A673 (cell line): Measurements from ENCODE around the gene CNIH3. TPM values are rescaled to one million over a fixed set of nuclear protein-coding genes. Genes with fewer than 3 reads are reported as not detected.

ENCODE experiments used
- BruUV-seq: library from RNA; stranded (reverse); fragments of 400-500 nt; replicated peaks from 2 replicates; lab custom pipeline; 2021; lab: Mats Ljungman, UMichigan
- CTCF ChIA-PET: fragments of 300-600 bp; sonication (Branson Sonifier 250); formaldehyde crosslinking; loops from one replicate; lab custom pipeline; 2022; ENCODE audit warnings: antibody characterized with exemption; lab: Charles Lee
- POLR2A ChIA-PET: fragments of 300-600 bp; sonication (Branson Sonifier 250); formaldehyde crosslinking; loops from one replicate; lab custom pipeline; 2022; ENCODE audit warnings: antibody characterized with exemption; ENCODE audit not compliant: low non-redundant PET; lab: Charles Lee
- DNase-seq: peaks from one replicate; pipeline ENCODE4 v3.0.0-alpha.2; 2015; ENCODE audit warnings: low spot score
- H3K27ac ChIP-seq: fragments of 200-600 bp; sonication (generic); 2 replicates; pipeline ENCODE4 v1.5.1; 2016; ENCODE audit warnings: mixed run types, low read depth, mild to moderate bottlenecking, mixed read lengths, antibody characterized with exemption, low read length; ENCODE audit not compliant: poor library complexity, severe bottlenecking
- H3K27me3 ChIP-seq: fragments of 200-600 bp; sonication (generic); replicated peaks from 2 replicates; pipeline ENCODE4 v1.6.1; 2017; ENCODE audit warnings: mixed run types, low read depth, mild to moderate bottlenecking, mixed read lengths, antibody characterized with exemption, low read length; ENCODE audit not compliant: insufficient read depth, poor library complexity
- H3K36me3 ChIP-seq: fragments of 200-600 bp; sonication (generic); 2 replicates; pipeline ENCODE4 v1.6.1; 2016; ENCODE audit warnings: mixed run types, mild to moderate bottlenecking, mixed read lengths, antibody characterized with exemption, low read length; ENCODE audit not compliant: insufficient read depth, poor library complexity, severe bottlenecking
- H3K4me1 ChIP-seq: fragments of 200-600 bp; sonication (generic); 2 replicates; pipeline ENCODE4 v1.6.1; 2017; ENCODE audit warnings: mixed run types, mild to moderate bottlenecking, mixed read lengths, antibody characterized with exemption, low read length; ENCODE audit not compliant: insufficient read depth, poor library complexity, severe bottlenecking
- H3K4me3 ChIP-seq: fragments of 200-600 bp; sonication (generic); 2 replicates; pipeline ENCODE4 v1.5.1; 2016; ENCODE audit warnings: low read depth, mixed run types, mild to moderate bottlenecking, mixed read lengths, low read length; ENCODE audit not compliant: poor library complexity, severe bottlenecking
- H3K9me3 ChIP-seq: fragments of 200-600 bp; sonication (generic); 2 replicates; pipeline ENCODE4 v1.6.1; 2016; ENCODE audit warnings: mixed run types, low read depth, mild to moderate bottlenecking, mixed read lengths, antibody characterized with exemption, low read length; ENCODE audit not compliant: poor library complexity, severe bottlenecking
- CTCF ChIP-seq: fragments of 300-800, 200-600 bp; sonication (generic); conservative IDR thresholded peaks from 2 replicates; pipeline ENCODE4 v1.5.1; 2017; ENCODE audit warnings: low read depth, mild to moderate bottlenecking, antibody characterized with exemption, low read length, moderate library complexity, mixed read lengths
- EZH2 ChIP-seq: fragments of 200-600 bp; sonication (generic); IDR thresholded peaks from 2 replicates; pipeline ENCODE4 v1.6.1; 2017; ENCODE audit warnings: borderline replicate concordance, low read depth, mild to moderate bottlenecking, mixed read lengths, antibody characterized with exemption, low read length; ENCODE audit not compliant: poor library complexity, severe bottlenecking
- intact Hi-C: fragments of 100-400 bp; cut with micrococcal nuclease; formaldehyde crosslinking; loops from one replicate; pipeline ENCODE4 v1.10.0; 2022; ENCODE audit not compliant: unreplicated experiment
- total RNA-seq: library from RNA; stranded (reverse); gene quantifications from 2 replicates; pipeline ENCODE4 v1.2.3, GENCODE V29; 2021

The CNIH3 gene
- total RNA-seq, 1 experiment from 2014 or later, result 3.8 TPM

- no peak for DNase-seq
- CTCF ChIA-PET, result no interaction called here
- H3K4me1 ChIP-seq, result no peaks in the 10 kb centered on the region
- no peak overlapping the region for H3K4me3 ChIP-seq
- H3K27ac ChIP-seq, result no peak overlapping the region
- TF ChIP-seq EZH2 (no peak), CTCF (no peak)
- no peaks in the 10 kb centered on the region for H3K36me3 ChIP-seq
- no TSS peak for BruUV-seq
- intact Hi-C loops, result no loop called here
- no peaks in the 10 kb centered on the region for H3K9me3 ChIP-seq
- H3K27me3 ChIP-seq, result peaks cover 3% of the 10 kb centered on the region
- POLR2A ChIA-PET, result no interaction called here
Observed at GRCh38 chr1:224727351-224728289, 111.5 kb downstream of the CNIH3 start.

GRCh38 chr1:224730540-224730939 is 114.4 kb downstream of the CNIH3 start:
- intact Hi-C loops, result no loop called here
- ChIA-PET CTCF (no interaction called here), POLR2A (interaction anchor here (0.6 kb wide), 1 partner anchor 25 kb away, joined by 9 read pairs; no protein-coding TSS in a partner anchor)
- Histone ChIP-seq H3K9me3 (no peaks in the 10 kb centered on the region), H3K27ac (no peak overlapping the region), H3K4me3 (no peak overlapping the region), H3K36me3 (no peaks in the 10 kb centered on the region), H3K27me3 (peaks cover 3% of the 10 kb centered on the region), H3K4me1 (no peaks in the 10 kb centered on the region)
- no peak for DNase-seq
- BruUV-seq, result no TSS peak
- TF ChIP-seq CTCF (no peak), EZH2 (no peak)

GRCh38 chr1:224730965-224731364 is 114.8 kb downstream of the CNIH3 start:
- peaks cover 3% of the 10 kb centered on the region for H3K27me3 ChIP-seq
- no peaks in the 10 kb centered on the region for H3K4me1 ChIP-seq
- no peak for DNase-seq
- TF ChIP-seq EZH2 (no peak), CTCF (no peak)
- H3K9me3 ChIP-seq, result no peaks in the 10 kb centered on the region
- H3K36me3 ChIP-seq, result no peaks in the 10 kb centered on the region
- intact Hi-C loops, result no loop called here
- no TSS peak for BruUV-seq
- ChIA-PET POLR2A (no interaction called here), CTCF (no interaction called here)
- H3K4me3 ChIP-seq, result no peak overlapping the region
- H3K27ac ChIP-seq, result no peak overlapping the region
